CD14-positive monocyte (primary cell): ENCODE measurements around the gene SPATA16. TPM values are rescaled to one million over a fixed set of nuclear protein-coding genes. Genes with fewer than 3 reads are reported as not detected.

Source experiments
- DNase-seq, 3 donors: peaks; one replicate each; pipeline ENCODE4 v3.0.0-alpha.2; 2011 to 2022
- H2AFZ ChIP-seq: 2 replicates; pipeline ENCODE4 v1.6.0; 2012; ENCODE audit warnings: mild to moderate bottlenecking, low read depth, low read length, inconsistent platforms; ENCODE audit not compliant: insufficient read depth, poor library complexity, severe bottlenecking
- H3K27ac ChIP-seq, 2 donors: 1 replicate in 1 of 2; 2 replicates in 1 of 2; pipeline ENCODE4 v1.5.1; 2012 to 2013; ENCODE audit warnings: low read length in 2 of 2, control low read depth in 1 of 2, inconsistent platforms in 1 of 2, low read depth in 1 of 2, mild to moderate bottlenecking in 1 of 2
- H3K27me3 ChIP-seq, 2 donors: one replicate each; pipeline versions ENCODE4 v1.6.0 to v1.6.1; 2011 to 2013; ENCODE audit warnings: low read length in 2 of 2; ENCODE audit not compliant: control insufficient read depth in 2 of 2, insufficient read depth in 2 of 2
- H3K36me3 ChIP-seq, 2 donors: replicated peaks in 1 of 2; 1 replicate in 1 of 2; 2 replicates in 1 of 2; pipeline versions ENCODE4 v1.5.1 to v1.6.1; 2012 to 2013; ENCODE audit warnings: low read length in 2 of 2, control low read depth in 1 of 2, inconsistent platforms in 1 of 2, mild to moderate bottlenecking in 1 of 2; ENCODE audit not compliant: insufficient read depth in 2 of 2, control insufficient read depth in 1 of 2
- H3K4me1 ChIP-seq, 2 donors: 1 replicate in 1 of 2; 2 replicates in 1 of 2; pipeline versions ENCODE4 v1.5.1 to v1.6.1; 2012 to 2013; ENCODE audit warnings: low read length in 2 of 2, control low read depth in 1 of 2, inconsistent platforms in 1 of 2, mild to moderate bottlenecking in 1 of 2, moderate library complexity in 1 of 2; ENCODE audit not compliant: insufficient read depth in 2 of 2, control insufficient read depth in 1 of 2
- H3K4me2 ChIP-seq: replicated peaks from 2 replicates; pipeline ENCODE3; 2012; ENCODE audit warnings: low read length, moderate library complexity, mild to moderate bottlenecking; ENCODE audit not compliant: poor library complexity, severe bottlenecking; ENCODE audit errors: extremely low read depth
- H3K4me3 ChIP-seq, 3 experiments: fragments of 200-600 bp in 1 of 3; sonication (generic) in 1 of 3; replicated peaks in 1 of 3; 1 replicate in 2 of 3; 2 replicates in 1 of 3; pipeline ENCODE4 v1.5.1; 2011 to 2013; ENCODE audit warnings: low read length in 3 of 3, mild to moderate bottlenecking in 3 of 3, control low read depth in 2 of 3, low read depth in 2 of 3, inconsistent platforms in 1 of 3, moderate library complexity in 1 of 3
- H3K79me2 ChIP-seq: 2 replicates; pipeline ENCODE4 v1.6.0; 2012; ENCODE audit warnings: mild to moderate bottlenecking, control low read depth, inconsistent platforms, low read length, moderate library complexity; ENCODE audit not compliant: insufficient read depth
- H3K9ac ChIP-seq: 2 replicates; pipeline ENCODE4 v1.6.0; 2017; ENCODE audit warnings: low read length, mild to moderate bottlenecking; ENCODE audit not compliant: insufficient read depth, poor library complexity, severe bottlenecking
- H3K9me3 ChIP-seq, 2 donors: replicated peaks in 1 of 2; 1 replicate in 1 of 2; 2 replicates in 1 of 2; pipeline versions ENCODE4 v1.5.1 to v1.6.1; 2012 to 2013; ENCODE audit warnings: low read length in 2 of 2, control low read depth in 1 of 2; ENCODE audit not compliant: control insufficient read depth in 1 of 2, insufficient read depth in 1 of 2
- H4K20me1 ChIP-seq: 2 replicates; pipeline ENCODE4 v1.6.0; 2012; ENCODE audit warnings: mild to moderate bottlenecking, low read length, control low read depth, moderate library complexity; ENCODE audit not compliant: insufficient read depth
- H3K27ac Mint-ChIP-seq, 7 donors: one replicate each; pipeline ENCODE4 v1.8.0; 2020; ENCODE audit warnings: mild to moderate bottlenecking in 7 of 7, mixed read lengths in 7 of 7, moderate library complexity in 6 of 7, inconsistent platforms in 2 of 7
- H3K27me3 Mint-ChIP-seq, 3 donors: one replicate each; pipeline ENCODE4 v1.8.0; 2021 to 2022; ENCODE audit warnings: low read depth in 3 of 3, mild to moderate bottlenecking in 3 of 3, mixed read lengths in 3 of 3, moderate library complexity in 3 of 3, inconsistent platforms in 1 of 3
- H3K36me3 Mint-ChIP-seq, 2 donors: one replicate each; pipeline ENCODE4 v1.8.0; 2020; ENCODE audit warnings: mixed read lengths in 2 of 2, inconsistent platforms in 1 of 2, mild to moderate bottlenecking in 1 of 2
- H3K4me1 Mint-ChIP-seq: one replicate; pipeline ENCODE4 v1.8.0; 2020; ENCODE audit warnings: mild to moderate bottlenecking, mixed read lengths
- H3K4me3 Mint-ChIP-seq, 2 donors: one replicate each; pipeline ENCODE4 v1.8.0; 2020; ENCODE audit warnings: mild to moderate bottlenecking in 2 of 2, mixed read lengths in 2 of 2, moderate library complexity in 1 of 2
- H3K9me3 Mint-ChIP-seq, 7 donors: one replicate each; pipeline ENCODE4 v1.8.0; 2020 to 2022; ENCODE audit warnings: mixed read lengths in 7 of 7, mild to moderate bottlenecking in 6 of 7, moderate library complexity in 6 of 7, inconsistent platforms in 2 of 7
- WGBS: methylation state at CpG from one replicate; pipeline ENCODE4 v1.1.5; 2013; ENCODE audit warnings: missing lambda C conversion rate; ENCODE audit not compliant: insufficient coverage; 5-methylcytosine and 5-hydroxymethylcytosine counted together
- intact Hi-C, 2 donors: fragments of 100-400 bp; cut with micrococcal nuclease; formaldehyde crosslinking; loops; one replicate each; pipeline versions ENCODE4 v1.15.0 to v1.15.1; 2023
- polyA plus RNA-seq, 3 donors: library from polyadenylated mRNA; depleted of rRNA in 1 of 3; unstranded in 2 of 3; stranded (reverse) in 1 of 3; fragments of 300-500 nt in 2 of 3; fragments of >200 nt in 1 of 3; fragmentation: Illumina TruSeq in 2 of 3; gene quantifications; 1 replicate in 2 of 3; 2 replicates in 1 of 3; pipeline ENCODE4 v1.2.3, GENCODE V29; 2012 to 2021
- TF ChIP-seq, protein P1 (sequence below): fragments of 200-600 bp; IDR thresholded peaks from one replicate; pipeline ENCODE4 v1.8.0; 2022; ENCODE audit warnings: antibody characterized with exemption, mild to moderate bottlenecking

Gene SPATA16
- polyA plus RNA-seq, 3 donors, result not detected

DNA sequence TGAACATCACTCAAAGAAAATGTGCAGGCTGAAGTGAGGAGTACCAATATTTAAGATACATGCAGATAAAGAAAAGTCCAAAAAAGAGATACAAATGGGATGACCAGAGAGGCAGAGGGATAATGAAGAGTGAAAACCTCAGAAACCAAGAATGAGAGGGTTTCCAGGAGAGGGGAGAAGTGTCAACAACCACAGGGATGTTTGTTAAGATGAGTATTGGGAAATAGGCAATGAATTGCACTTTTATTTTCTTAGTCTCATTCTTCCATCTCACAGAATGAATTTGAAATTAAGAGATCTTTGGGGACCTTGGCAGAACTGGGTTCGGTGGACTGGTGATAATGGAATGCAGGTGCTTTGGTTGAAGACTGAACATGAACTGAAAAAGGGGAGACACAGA lies 288.0 kb downstream of the SPATA16 start:
- Histone ChIP-seq H3K4me1 (peaks cover 16 to 19% of the 10 kb centered on the region in 2 donors), H3K36me3 (no peaks in the 10 kb centered on the region), H3K27ac (no peak overlapping the region), H2AFZ (peak overlapping the region; percentile 21), H3K4me2 (peak overlapping the region; percentile 12), H3K9ac (no peak overlapping the region), H3K27me3 (no peaks in the 10 kb centered on the region), H3K79me2 (no peaks in the 10 kb centered on the region), H3K4me3 (peak overlapping the region in 1 of 3 experiments; percentile 9), H4K20me1 (no peaks in the 10 kb centered on the region), H3K9me3 (no peaks in the 10 kb centered on the region)
- Mint-ChIP-seq H3K9me3 (peaks cover 0 to 3% (median 0%) of the 10 kb centered on the region in 7 donors), H3K4me1 (no peaks in the 10 kb centered on the region), H3K36me3 (no peaks in the 10 kb centered on the region), H3K27ac (no peak overlapping the region), H3K4me3 (no peak overlapping the region), H3K27me3 (peaks cover 0 to 1% (median 0%) of the 10 kb centered on the region in 3 donors)
- intact Hi-C loops, result no loop called here
- TF ChIP-seq, protein P1, sequence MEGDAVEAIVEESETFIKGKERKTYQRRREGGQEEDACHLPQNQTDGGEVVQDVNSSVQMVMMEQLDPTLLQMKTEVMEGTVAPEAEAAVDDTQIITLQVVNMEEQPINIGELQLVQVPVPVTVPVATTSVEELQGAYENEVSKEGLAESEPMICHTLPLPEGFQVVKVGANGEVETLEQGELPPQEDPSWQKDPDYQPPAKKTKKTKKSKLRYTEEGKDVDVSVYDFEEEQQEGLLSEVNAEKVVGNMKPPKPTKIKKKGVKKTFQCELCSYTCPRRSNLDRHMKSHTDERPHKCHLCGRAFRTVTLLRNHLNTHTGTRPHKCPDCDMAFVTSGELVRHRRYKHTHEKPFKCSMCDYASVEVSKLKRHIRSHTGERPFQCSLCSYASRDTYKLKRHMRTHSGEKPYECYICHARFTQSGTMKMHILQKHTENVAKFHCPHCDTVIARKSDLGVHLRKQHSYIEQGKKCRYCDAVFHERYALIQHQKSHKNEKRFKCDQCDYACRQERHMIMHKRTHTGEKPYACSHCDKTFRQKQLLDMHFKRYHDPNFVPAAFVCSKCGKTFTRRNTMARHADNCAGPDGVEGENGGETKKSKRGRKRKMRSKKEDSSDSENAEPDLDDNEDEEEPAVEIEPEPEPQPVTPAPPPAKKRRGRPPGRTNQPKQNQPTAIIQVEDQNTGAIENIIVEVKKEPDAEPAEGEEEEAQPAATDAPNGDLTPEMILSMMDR, result no peak
- no CpG with 5 or more reads among the region's 1 CpG for WGBS
- DNase-seq, result peak in 1 of 3 donors; percentile 4

DNA sequence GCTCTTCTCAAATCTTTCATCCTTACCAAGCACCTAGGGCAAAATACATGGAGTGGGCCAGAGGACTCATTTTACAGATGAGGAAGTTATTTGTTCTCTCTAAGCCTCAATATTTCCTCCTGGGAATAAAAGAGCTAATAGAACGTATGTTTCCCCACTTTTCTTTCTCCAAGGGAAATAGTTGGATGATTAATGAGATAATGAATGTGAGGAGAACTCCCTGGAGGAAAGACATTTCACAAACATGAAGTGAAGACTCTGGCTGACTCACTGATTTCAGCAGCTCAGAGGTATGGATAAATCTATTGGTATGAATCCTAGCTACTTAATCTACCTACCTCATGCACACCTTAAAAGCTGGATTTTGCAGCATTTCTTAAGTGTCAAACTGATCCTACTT lies 292.1 kb downstream of the SPATA16 start:
- Mint-ChIP-seq H3K4me3 (no peak overlapping the region), H3K4me1 (peaks cover 8% of the 10 kb centered on the region), H3K27ac (no peak overlapping the region), H3K9me3 (peaks cover 6 to 14% (median 10%) of the 10 kb centered on the region in 7 donors), H3K27me3 (no peaks in the 10 kb centered on the region), H3K36me3 (no peaks in the 10 kb centered on the region)
- H2AFZ ChIP-seq, result no peak overlapping the region
- no peaks in the 10 kb centered on the region for H4K20me1 ChIP-seq
- peaks cover 13 to 15% of the 10 kb centered on the region in 2 donors for H3K4me1 ChIP-seq
- intact Hi-C loops, result no loop called here
- H3K27me3 ChIP-seq, result no peaks in the 10 kb centered on the region
- no CpG with 5 or more reads among the region's 1 CpG for WGBS
- TF ChIP-seq, protein P1, result no peak
- no peak overlapping the region for H3K4me2 ChIP-seq
- peaks cover 0 to 9% of the 10 kb centered on the region in 2 donors for H3K9me3 ChIP-seq
- no peak overlapping the region for H3K9ac ChIP-seq
- H3K4me3 ChIP-seq, result no peak overlapping the region
- no peak for DNase-seq
- H3K79me2 ChIP-seq, result no peaks in the 10 kb centered on the region
- H3K36me3 ChIP-seq, result no peaks in the 10 kb centered on the region
- no peak overlapping the region for H3K27ac ChIP-seq
